GM13976 (cell line): ENCODE results near the gene C16orf86.

Source experiments
- DNase-seq: peaks from one replicate; pipeline ENCODE4 v3.0.0; 2012; ENCODE audit warnings: low spot score
- in situ Hi-C: fragments of 300-500 bp; cut with MboI; formaldehyde crosslinking; loops from one replicate; pipeline ENCODE4 v1.12.0; 2022; ENCODE audit warnings: low sequenced_read_pairs, mixed read lengths, inconsistent platforms; ENCODE audit not compliant: unreplicated experiment
- TF ChIP-seq, protein P1 (sequence below): IDR thresholded peaks from 2 replicates; pipeline ENCODE4 v1.5.1; 2012; ENCODE audit warnings: borderline replicate concordance, mild to moderate bottlenecking; ENCODE audit not compliant: insufficient read depth; ENCODE audit errors: extremely low read depth, missing control alignments, control extremely low read depth

Gene C16orf86

GRCh38 chr16:67704110-67704509, 37.5 kb downstream of the C16orf86 start:
- TF ChIP-seq, protein P1, sequence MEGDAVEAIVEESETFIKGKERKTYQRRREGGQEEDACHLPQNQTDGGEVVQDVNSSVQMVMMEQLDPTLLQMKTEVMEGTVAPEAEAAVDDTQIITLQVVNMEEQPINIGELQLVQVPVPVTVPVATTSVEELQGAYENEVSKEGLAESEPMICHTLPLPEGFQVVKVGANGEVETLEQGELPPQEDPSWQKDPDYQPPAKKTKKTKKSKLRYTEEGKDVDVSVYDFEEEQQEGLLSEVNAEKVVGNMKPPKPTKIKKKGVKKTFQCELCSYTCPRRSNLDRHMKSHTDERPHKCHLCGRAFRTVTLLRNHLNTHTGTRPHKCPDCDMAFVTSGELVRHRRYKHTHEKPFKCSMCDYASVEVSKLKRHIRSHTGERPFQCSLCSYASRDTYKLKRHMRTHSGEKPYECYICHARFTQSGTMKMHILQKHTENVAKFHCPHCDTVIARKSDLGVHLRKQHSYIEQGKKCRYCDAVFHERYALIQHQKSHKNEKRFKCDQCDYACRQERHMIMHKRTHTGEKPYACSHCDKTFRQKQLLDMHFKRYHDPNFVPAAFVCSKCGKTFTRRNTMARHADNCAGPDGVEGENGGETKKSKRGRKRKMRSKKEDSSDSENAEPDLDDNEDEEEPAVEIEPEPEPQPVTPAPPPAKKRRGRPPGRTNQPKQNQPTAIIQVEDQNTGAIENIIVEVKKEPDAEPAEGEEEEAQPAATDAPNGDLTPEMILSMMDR, result no peak
- no peak for DNase-seq
- in situ Hi-C loops, result no loop called here

- in situ Hi-C loops, result no loop called here
- no peak for DNase-seq
- TF ChIP-seq, protein P1, result no peak
Observed at GRCh38 chr16:67707210-67707609, 40.6 kb downstream of the C16orf86 start.

DNA sequence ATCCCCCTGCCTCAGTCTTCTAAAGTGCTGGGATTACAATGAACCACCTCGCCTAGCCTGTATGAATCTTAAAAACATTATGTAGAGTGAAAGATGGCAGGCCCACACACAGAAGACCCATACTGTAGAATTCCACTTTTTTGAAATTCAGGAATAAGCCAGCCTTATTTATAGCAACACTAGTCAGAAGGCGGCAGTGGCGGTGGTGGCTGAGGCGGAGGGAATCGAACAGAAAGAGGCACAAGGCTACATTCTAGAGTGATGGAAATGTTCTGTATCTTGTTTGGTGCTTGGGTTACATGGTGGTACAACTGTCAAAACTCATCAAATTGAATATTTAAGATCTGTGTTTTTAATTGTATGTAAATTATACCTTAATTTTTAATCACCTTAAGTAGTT, 41.2 kb downstream of the C16orf86 start:
- TF ChIP-seq, protein P1, result no peak
- in situ Hi-C loops, result no loop called here
- no peak for DNase-seq

DNA sequence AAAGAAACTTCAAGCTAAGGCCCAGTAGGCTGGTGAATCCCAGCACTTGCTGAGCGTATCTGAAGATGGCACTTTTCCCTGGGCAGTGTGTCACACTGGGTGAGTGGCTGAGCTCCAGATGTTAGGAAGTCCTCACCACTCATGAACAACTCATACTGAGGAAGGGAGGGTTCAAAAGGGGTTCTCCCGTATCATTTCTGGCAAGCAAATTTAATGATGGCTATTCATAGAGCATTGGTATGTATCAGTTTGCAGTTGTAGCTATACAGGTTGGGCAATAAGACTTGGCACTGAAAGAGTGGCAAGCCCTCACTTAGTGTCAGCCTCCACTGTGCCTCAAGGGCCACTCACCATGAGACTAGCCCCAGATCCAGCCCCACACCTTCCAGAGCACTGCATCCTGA, 41.8 kb downstream of the C16orf86 start:
- DNase-seq, result no peak
- in situ Hi-C loops, result no loop called here
- TF ChIP-seq, protein P1, result no peak

GRCh38 chr16:67709050-67709449, 42.4 kb downstream of the C16orf86 start:
- DNase-seq, result no peak
- TF ChIP-seq, protein P1, result no peak
- in situ Hi-C loops, result no loop called here

- TF ChIP-seq, protein P1, result no peak
- in situ Hi-C loops, result no loop called here
- DNase-seq, result no peak
Observed at GRCh38 chr16:67710607-67711006, 44.0 kb downstream of the C16orf86 start.
